B cell (primary cell): Measurements from ENCODE around the gene MLANA. TPM values are rescaled to one million over a fixed set of nuclear protein-coding genes. Genes with fewer than 3 reads are reported as not detected.

Experiments
- ATAC-seq: fragments of 200-7000 bp; cut with Tn5 transposase; one replicate; pipeline ENCODE4 v1.10.0; 2021; ENCODE audit warnings: low read depth, mild to moderate bottlenecking, moderate number of reproducible peaks, moderate library complexity
- CTCF ChIA-PET: fragments of 350-600 bp; sonication (Branson Sonifier 250); formaldehyde crosslinking; loops from one replicate; lab custom pipeline; 2021; ENCODE audit warnings: antibody characterized with exemption, inconsistent platforms; lab: Charles Lee
- POLR2A ChIA-PET: fragments of 350-600 bp; sonication (Branson Sonifier 250); formaldehyde crosslinking; loops from one replicate; lab custom pipeline; 2021; ENCODE audit warnings: antibody characterized with exemption; lab: Charles Lee
- DNase-seq: peaks from one replicate; pipeline ENCODE4 v3.0.0; 2013
- H2AFZ ChIP-seq: 2 replicates; pipeline ENCODE4 v1.6.1; 2012; ENCODE audit warnings: mild to moderate bottlenecking, low read depth, low read length; ENCODE audit not compliant: insufficient read depth, poor library complexity, severe bottlenecking
- H3K27ac ChIP-seq, 2 donors: 1 replicate in 1 of 2; 2 replicates in 1 of 2; pipeline ENCODE4 v1.5.1; 2012 to 2013; ENCODE audit warnings: low read length in 2 of 2, mild to moderate bottlenecking in 2 of 2, moderate library complexity in 1 of 2
- H3K27me3 ChIP-seq, 4 experiments: fragments of 200-600 bp in 1 of 4; sonication (generic) in 1 of 4; replicated peaks in 1 of 4; 1 replicate in 2 of 4; 2 replicates in 2 of 4; pipeline versions ENCODE4 v1.6.1 to v1.7.0; 2013 to 2016; ENCODE audit warnings: low read length in 3 of 4, mild to moderate bottlenecking in 2 of 4, mixed read lengths in 1 of 4, moderate library complexity in 1 of 4; ENCODE audit not compliant: insufficient read depth in 4 of 4, control insufficient read depth in 3 of 4; ENCODE audit errors: control extremely low read depth in 1 of 4
- H3K36me3 ChIP-seq, 2 experiments: replicated peaks in 1 of 2; 1 replicate in 1 of 2; 2 replicates in 1 of 2; pipeline versions ENCODE4 v1.6.1 to v1.7.1; 2013; ENCODE audit warnings: low read length in 1 of 2; ENCODE audit not compliant: insufficient read depth in 2 of 2, control insufficient read depth in 1 of 2; ENCODE audit errors: control extremely low read depth in 1 of 2, extremely low read depth in 1 of 2
- H3K4me1 ChIP-seq, 2 donors: fragments of 200-600 bp in 1 of 2; sonication (generic) in 1 of 2; 1 replicate in 1 of 2; 2 replicates in 1 of 2; pipeline versions ENCODE4 v1.5.1 to v1.6.1; 2013 to 2017; ENCODE audit warnings: low read length in 2 of 2; ENCODE audit not compliant: control insufficient read depth in 2 of 2, insufficient read depth in 2 of 2
- H3K4me2 ChIP-seq: replicated peaks from 2 replicates; pipeline ENCODE3; 2012; ENCODE audit warnings: mild to moderate bottlenecking, low read depth, low read length; ENCODE audit not compliant: poor library complexity, severe bottlenecking
- H3K4me3 ChIP-seq, 5 experiments: fragments of 200-600 bp in 1 of 5; sonication (generic) in 1 of 5; 1 replicate in 3 of 5; 2 replicates in 2 of 5; pipeline versions ENCODE4 v1.5.1 to v1.7.0; 2011 to 2016; ENCODE audit warnings: low read length in 4 of 5, mild to moderate bottlenecking in 4 of 5, low read depth in 2 of 5, control low read depth in 1 of 5, moderate library complexity in 1 of 5; ENCODE audit not compliant: insufficient read depth in 1 of 5; ENCODE audit errors: control extremely low read depth in 1 of 5, extremely low read depth in 1 of 5
- H3K79me2 ChIP-seq: fragments of 200-600 bp; sonication (generic); one replicate; pipeline ENCODE4 v1.6.0; 2016; ENCODE audit warnings: low read length; ENCODE audit not compliant: control insufficient read depth, insufficient read depth
- H3K9ac ChIP-seq: fragments of 200-600 bp; sonication (generic); 2 replicates; pipeline ENCODE4 v1.6.1; 2017; ENCODE audit warnings: mild to moderate bottlenecking, low read length, moderate library complexity
- H3K9me3 ChIP-seq, 3 donors: one replicate each; pipeline versions ENCODE4 v1.6.1 to v1.7.1; 2013; ENCODE audit warnings: low read length in 2 of 3; ENCODE audit not compliant: control insufficient read depth in 2 of 3, insufficient read depth in 1 of 3; ENCODE audit errors: control extremely low read depth in 1 of 3
- H4K20me1 ChIP-seq: 2 replicates; pipeline ENCODE4 v1.6.0; 2012; ENCODE audit warnings: mild to moderate bottlenecking, low read length; ENCODE audit not compliant: insufficient read depth, control insufficient read depth, poor library complexity, severe bottlenecking
- H3K27ac Mint-ChIP-seq: one replicate; pipeline ENCODE4 v1.8.0; 2021; ENCODE audit warnings: mixed read lengths
- H3K27me3 Mint-ChIP-seq: one replicate; pipeline ENCODE4 v1.8.0; 2021; ENCODE audit warnings: mixed read lengths
- H3K4me1 Mint-ChIP-seq: one replicate; pipeline ENCODE4 v1.8.0; 2021; ENCODE audit warnings: mixed read lengths
- H3K4me3 Mint-ChIP-seq: one replicate; pipeline ENCODE4 v1.8.0; 2021; ENCODE audit warnings: mixed read lengths
- H3K9me3 Mint-ChIP-seq: one replicate; pipeline ENCODE4 v1.8.0; 2022; ENCODE audit warnings: mixed read lengths; ENCODE audit not compliant: insufficient read depth
- CTCF ChIP-seq: fragments of 200-600 bp; IDR thresholded peaks from one replicate; pipeline ENCODE4 v1.8.0; 2022; ENCODE audit warnings: antibody characterized with exemption, mild to moderate bottlenecking
- EZH2 ChIP-seq: IDR thresholded peaks from 2 replicates; pipeline ENCODE4 v1.6.1; 2012; ENCODE audit warnings: borderline replicate concordance, low read depth, mild to moderate bottlenecking, moderate library complexity, low read length; ENCODE audit not compliant: insufficient read depth, poor library complexity, severe bottlenecking
- WGBS: methylation state at CpG from one replicate; pipeline ENCODE4 v1.1.5; 2013; ENCODE audit warnings: missing lambda C conversion rate; ENCODE audit not compliant: insufficient coverage; 5-methylcytosine and 5-hydroxymethylcytosine counted together
- intact Hi-C: fragments of 100-400 bp; cut with micrococcal nuclease; formaldehyde crosslinking; loops from one replicate; pipeline ENCODE4 v1.10.0; 2022
- polyA plus RNA-seq: library from polyadenylated mRNA; depleted of rRNA; stranded (reverse); fragments of >200 nt; gene quantifications from 2 replicates; pipeline ENCODE4 v1.2.3, GENCODE V29; 2012
- total RNA-seq, 2 donors: library from RNA; stranded (reverse); fragments of 120-200 nt in 1 of 2; gene quantifications; 1 replicate in 1 of 2; 2 replicates in 1 of 2; pipeline versions ENCODE4 v1.2.3 to v1.2.4, GENCODE V29; 2013 to 2022

MLANA gene
- total and polyA plus RNA-seq, 2 donors (not counting 1 experiment from before 2014, with no cell fraction given) = not detected

GRCh38 chr9:5857928-5858327 lies 32.8 kb upstream of the MLANA start:
- ATAC-seq = no peak
- POLR2A ChIA-PET = no interaction called here

GRCh38 chr9:5858833-5859232 lies 31.9 kb upstream of the MLANA start:
- Histone ChIP-seq H3K4me3 (no peak overlapping the region), H3K27me3 (no peaks in the 10 kb centered on the region), H3K9ac (no peak overlapping the region), H3K4me1 (no peaks in the 10 kb centered on the region), H3K79me2 (no peaks in the 10 kb centered on the region), H3K4me2 (no peak overlapping the region), H4K20me1 (no peaks in the 10 kb centered on the region), H3K9me3 (no peaks in the 10 kb centered on the region), H3K36me3 (no peaks in the 10 kb centered on the region), H2AFZ (no peak overlapping the region), H3K27ac (no peak overlapping the region)
- POLR2A ChIA-PET = no interaction called here
- Mint-ChIP-seq H3K27me3 (no peaks in the 10 kb centered on the region), H3K4me3 (no peak overlapping the region), H3K27ac (no peak overlapping the region), H3K4me1 (no peaks in the 10 kb centered on the region), H3K9me3 (no peaks in the 10 kb centered on the region)
- CTCF ChIA-PET = no interaction called here
- TF ChIP-seq CTCF = no peak
- no peak for TF ChIP-seq EZH2
- 0% methylated on average over 1 of the region's 3 CpGs for WGBS
- no peak for DNase-seq
- intact Hi-C loops = no loop called here
- no peak for ATAC-seq

More at GRCh38 chr9:5857928-5858327, 32.8 kb upstream of the MLANA start:
- Histone ChIP-seq H3K36me3 (peaks cover 0 to 2% of the 10 kb centered on the region in 2 experiments), H3K9me3 (no peaks in the 10 kb centered on the region), H2AFZ (no peak overlapping the region), H3K4me1 (no peaks in the 10 kb centered on the region), H3K27ac (no peak overlapping the region), H3K4me2 (no peak overlapping the region), H4K20me1 (no peaks in the 10 kb centered on the region), H3K4me3 (no peak overlapping the region), H3K79me2 (no peaks in the 10 kb centered on the region), H3K9ac (no peak overlapping the region), H3K27me3 (no peaks in the 10 kb centered on the region)
- H3K27ac Mint-ChIP-seq = no peak overlapping the region
- no peak overlapping the region for H3K4me3 Mint-ChIP-seq
- H3K27me3 Mint-ChIP-seq = no peaks in the 10 kb centered on the region
- intact Hi-C loops = no loop called here
- no peaks in the 10 kb centered on the region for H3K4me1 Mint-ChIP-seq
- DNase-seq = no peak
- CTCF ChIA-PET = no interaction called here
- no peaks in the 10 kb centered on the region for H3K9me3 Mint-ChIP-seq
- TF ChIP-seq EZH2 (no peak), CTCF (no peak)
